ENCODE data around the gene WSCD1.

Gene WSCD1

GRCh38 chr17:6061290-6061689, 8.9 kb upstream of the WSCD1 start:
- DNase-seq: peak; percentile 77

- DNase-seq: no peak
Measured at GRCh38 chr17:6064868-6065267, 5.3 kb upstream of the WSCD1 start.

DNA sequence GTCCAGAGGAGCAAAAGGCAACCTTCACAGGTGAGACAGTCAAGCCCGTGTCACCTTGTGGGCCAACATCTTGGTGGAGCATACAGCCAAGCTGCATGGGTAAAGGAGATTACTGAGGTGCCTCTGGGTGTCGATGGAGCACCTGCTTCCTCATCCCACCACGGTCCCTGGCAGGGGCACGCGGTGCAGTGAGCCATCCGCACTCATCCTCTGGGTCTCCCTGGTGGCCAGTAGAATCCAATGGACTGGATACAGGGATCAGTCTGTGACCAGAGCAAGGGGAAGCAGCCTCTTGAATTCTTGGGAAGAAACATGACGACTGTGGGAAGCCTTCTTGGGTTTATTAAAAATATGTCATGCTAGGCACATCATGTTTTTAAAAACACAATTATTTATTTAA, 4.8 kb upstream of the WSCD1 start:
- no peak for DNase-seq

DNA sequence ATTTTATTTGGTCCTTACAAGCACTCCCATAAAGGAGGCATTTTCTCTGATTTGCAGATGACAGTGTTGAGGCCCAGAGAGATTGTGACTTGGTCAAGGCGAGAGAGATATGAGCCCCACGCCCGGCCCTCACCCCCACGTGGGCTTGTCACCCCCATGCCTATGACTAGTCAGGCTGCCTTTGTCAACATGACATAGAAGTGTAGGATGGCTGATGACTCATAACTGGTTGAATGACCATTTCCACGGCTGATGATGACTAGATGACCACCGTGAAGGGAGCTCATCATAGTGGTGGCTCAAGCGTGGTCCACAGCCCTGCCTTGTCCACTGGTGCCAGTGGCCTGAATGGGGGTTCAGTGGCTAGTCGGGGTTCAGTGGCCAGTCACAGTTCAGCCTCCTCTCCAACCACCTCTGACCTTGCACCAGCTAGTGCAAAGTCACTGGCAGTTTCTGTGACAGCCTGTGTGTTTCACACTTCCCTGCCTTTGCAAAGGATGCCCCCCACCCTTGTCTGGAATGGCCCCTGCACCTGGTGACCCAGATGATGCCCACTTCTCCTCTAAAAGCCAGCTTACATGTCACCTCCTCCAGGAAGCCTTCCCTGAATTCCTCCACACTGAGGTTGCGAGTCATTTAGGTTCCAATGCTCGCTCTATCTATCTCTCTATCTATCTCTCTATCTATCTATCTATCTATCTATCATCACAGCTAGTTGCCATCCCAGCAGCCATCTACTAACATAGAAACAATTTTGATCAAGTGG, 3.8 kb upstream of the WSCD1 start:
- DNase-seq: no peak

- DNase-seq: no peak
Measured at GRCh38 chr17:6067060-6067459, 3.1 kb upstream of the WSCD1 start.

DNA sequence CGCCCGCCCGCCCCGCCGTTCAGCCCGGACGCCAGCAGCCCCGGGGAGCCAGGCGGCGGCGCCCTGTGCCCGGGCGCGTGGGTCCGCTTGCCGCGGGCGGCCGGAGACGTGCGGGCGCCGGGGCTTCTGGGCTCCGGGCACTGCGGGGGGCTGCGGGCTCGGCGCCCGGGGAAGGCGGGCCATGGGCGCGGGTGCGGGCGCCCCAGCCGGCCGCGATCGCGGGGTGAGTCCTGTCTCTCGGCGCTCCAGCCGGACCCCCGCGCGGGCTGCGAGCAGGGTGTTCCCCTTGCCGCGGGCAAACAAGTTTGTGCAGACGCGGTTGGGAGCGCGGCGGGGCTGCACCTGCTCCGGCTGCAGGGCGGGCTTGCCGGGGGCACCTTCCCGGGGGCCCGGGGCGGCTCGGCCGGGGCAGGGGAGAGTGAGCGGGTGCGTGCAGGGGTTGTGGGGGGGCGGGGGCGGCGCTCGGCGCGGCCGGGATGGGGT, 292 bp downstream of the WSCD1 start:
- DNase-seq: no peak

DNA sequence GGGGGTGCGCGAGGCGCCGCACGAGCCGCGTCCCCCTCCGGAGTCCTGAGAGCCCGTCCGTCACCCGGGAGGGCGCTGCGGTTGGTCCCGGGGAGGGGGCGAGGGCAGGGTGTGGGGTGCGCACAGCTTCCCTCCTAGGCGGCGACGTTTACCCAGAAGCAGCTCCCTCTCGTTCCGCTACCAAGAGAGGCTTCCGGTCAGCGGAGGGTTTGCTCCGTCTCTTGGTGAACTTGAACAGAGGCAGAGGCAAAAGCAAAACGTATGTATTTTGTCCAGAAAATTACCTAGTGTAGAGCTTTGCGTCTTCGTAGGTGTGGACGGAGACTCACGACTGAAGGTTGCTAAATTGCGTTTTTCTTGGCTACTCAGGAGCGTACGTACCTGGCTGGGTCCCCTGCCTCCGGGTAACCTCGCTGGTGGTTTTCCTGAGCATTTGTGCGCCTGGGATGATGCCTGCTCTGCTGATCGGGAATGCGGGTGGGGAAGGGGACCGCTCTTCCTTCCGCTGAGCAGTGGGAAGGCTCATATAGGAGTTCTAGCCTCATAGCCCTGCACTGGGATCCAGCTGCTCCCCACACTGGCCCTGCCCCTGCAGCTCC, 833 bp downstream of the WSCD1 start:
- DNase-seq: no peak

DNA sequence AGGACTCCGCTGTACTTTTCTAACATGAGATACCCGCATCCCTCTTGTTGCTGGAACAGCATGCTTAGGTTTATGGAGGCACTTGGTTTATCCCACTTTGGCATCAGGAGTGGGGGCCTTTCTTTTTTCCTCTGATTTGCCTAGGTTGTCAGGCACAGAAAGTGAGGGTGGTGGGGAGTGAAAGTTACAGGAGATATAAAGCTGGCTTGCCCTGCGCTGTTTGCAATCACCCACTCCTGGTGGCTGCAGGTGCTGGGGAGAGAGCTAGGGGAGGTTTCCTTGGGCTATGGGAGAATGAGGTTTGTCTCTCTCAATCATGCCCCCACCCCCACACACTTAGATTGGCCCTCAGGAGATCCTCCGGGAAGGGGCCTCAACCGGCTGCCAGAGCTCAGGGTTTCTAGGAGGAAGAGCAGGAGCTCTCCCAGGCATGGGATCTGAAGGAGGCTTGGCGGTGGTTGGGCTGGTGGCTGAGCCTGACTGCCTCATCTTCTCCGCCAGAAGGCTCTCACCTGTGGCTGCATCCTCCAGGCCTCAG, 1.4 kb downstream of the WSCD1 start:
- DNase-seq: no peak

GRCh38 chr17:6072157-6072556, 2.0 kb downstream of the WSCD1 start:
- peak; percentile 78 for DNase-seq

- DNase-seq: no peak
Measured at GRCh38 chr17:6072611-6073010, 2.4 kb downstream of the WSCD1 start.

DNA sequence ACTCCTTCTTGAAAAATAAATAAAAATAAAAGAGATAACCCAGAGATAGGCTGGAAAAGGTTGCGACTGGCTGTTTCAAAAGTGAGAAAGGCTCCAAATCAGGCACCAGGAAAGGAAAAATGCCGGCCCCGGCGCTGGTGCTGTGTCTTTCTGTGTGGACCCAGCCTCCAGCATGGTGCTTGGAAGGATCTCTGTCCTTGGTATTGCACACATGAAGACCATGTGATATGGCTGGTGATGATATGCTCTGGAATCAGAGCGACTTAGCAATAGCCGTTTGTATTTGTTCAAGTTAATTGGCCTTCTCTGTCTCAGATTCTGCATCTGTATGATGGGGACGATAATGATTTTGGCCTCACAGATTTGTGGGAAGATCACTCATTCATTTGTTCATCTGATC, 3.4 kb downstream of the WSCD1 start:
- no peak for DNase-seq

DNA sequence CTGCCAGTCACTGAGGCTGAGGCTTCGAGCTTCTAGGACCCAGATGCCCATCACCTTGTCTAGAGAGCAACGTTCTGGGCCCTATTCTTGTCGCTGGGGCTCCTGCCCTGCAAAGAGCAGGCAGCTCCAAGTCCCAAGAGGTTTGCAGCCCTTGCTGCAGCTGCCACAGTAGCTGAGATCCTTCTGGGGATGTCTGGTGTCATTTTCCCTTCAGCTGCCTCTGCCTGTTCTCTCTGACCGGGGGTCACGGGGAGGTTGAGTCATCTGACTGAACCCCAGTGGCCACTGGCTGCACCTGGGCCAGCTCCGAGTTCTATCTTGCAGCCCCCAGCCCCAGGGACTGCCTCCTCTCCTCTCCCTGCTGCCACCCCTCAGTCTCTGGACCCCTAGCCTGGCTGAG, 4.9 kb downstream of the WSCD1 start:
- no peak for DNase-seq

DNA sequence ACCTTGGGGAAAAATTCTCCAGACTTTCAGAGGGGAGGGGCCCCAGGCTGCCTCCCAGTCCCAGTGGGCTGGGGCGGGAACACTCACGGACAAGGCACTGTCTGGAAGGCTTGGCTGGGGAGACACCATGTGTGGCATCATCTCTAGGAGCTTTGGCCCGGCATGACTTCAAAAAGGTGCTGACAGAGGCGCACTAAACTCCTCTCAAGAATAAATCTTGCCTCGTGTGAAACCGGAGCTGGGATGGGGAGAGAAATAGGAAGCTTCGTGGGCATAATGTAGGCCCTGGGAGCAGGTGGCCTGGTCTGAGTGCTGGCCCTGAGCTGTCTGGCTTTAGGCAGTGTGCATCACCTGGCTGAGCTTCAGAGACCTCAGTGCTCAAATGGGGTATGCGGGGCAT, 5.7 kb downstream of the WSCD1 start:
- no peak for DNase-seq

DNA sequence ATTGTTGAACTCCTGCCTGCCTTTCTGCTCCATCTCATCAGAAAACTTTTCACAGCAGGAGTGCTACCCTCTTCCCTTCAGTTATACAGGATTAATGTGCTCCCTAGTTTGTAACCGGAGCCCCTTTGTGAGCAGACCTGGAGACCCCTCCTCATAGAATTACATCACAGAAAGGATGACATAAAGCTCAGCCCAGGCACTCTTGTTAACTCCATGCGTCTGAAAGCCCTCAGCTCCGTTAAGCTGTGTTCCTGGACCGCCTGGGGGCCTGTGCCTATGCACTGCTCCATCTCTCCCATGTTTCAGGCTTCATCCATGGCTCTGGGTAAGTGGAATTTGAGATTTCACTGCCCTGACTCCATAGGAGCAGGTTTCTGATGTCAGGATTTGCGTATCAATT, 7.6 kb downstream of the WSCD1 start:
- DNase-seq: no peak

DNA sequence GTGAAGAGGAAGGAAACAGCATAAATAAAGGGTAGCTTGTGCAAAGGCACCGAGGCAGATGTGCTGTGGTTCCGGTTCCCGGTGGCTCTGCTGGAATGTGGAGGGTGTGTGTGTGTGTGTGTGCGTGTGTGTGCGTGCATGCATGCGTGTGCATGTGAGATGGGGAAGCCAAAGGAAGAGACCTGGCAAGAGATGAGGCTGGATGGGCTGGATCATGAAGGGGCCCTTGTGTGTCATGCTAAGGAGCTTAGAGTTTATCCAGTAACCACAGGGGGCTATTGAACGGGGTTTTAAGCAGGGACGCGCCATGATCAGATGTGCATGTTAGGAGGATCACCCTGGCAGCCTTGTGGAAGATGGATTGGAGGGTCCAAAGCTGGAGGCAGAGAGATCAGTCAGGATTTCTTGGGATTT, 8.3 kb downstream of the WSCD1 start:
- no peak for DNase-seq

DNA sequence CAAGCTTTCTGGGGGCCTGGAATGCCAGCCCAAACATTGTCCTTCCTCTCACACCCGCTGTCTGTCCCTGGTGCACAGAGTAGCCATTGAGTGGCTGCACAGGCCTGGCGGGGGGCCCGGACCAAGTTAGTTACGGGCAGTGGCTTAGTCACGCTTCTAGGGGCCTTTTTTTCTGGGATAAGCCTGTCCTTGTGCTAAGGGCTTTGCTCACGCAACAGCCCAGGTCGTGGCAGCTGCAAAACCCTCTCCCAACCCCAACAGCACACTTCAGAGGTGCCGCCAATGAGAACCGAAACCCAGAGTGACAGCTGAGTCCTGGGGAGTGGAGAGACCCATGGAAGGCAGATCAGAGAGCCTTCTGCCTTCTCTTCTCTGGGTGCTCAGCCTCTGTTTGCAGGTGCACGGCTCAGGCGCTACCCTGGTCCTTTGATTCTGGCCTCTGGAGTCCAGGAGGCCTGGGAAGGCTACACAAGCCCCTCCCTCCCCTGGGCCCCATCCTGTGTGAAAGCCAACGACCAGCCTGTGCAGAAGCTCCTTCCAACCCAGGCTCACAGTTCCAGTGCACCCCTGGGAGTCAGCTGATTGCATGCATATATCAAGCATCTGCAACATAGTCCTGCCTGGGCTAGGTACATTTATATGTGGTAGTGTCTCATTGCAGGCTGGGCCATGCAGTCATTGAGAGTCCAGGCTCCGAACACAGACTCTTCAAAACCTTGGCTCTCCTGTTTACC, 9.1 kb downstream of the WSCD1 start:
- no peak for DNase-seq

- DNase-seq: no peak
Measured at GRCh38 chr17:6079960-6080359, 9.8 kb downstream of the WSCD1 start.

- DNase-seq: no peak
Measured at GRCh38 chr17:6080711-6081430, 10.7 kb downstream of the WSCD1 start.

- no peak for DNase-seq
Measured at GRCh38 chr17:6082335-6082734, 12.2 kb downstream of the WSCD1 start.

- DNase-seq: no peak
Measured at GRCh38 chr17:6084311-6085161, 14.4 kb downstream of the WSCD1 start.

- no peak for DNase-seq
Measured at GRCh38 chr17:6085812-6086211, 15.6 kb downstream of the WSCD1 start.

All from islet precursor cell (in vitro differentiated cells).